H1 (cell line): ENCODE data around the gene GRM1. TPM values are rescaled to one million over a fixed set of nuclear protein-coding genes. Genes with fewer than 3 reads are reported as not detected.

Source experiments
- POLR2AphosphoS5 ChIP-seq: IDR thresholded peaks from 2 replicates; pipeline ENCODE4 v1.6.1; 2011; ENCODE audit warnings: low read depth, low read length
- polyA plus RNA-seq, 7 experiments: library from polyadenylated mRNA; depleted of rRNA in 3 of 7; stranded (reverse) in 5 of 7; unstranded in 2 of 7; fragments of >200 nt in 5 of 7; fragments of 200-250 nt in 2 of 7; gene quantifications; 1 replicate in 5 of 7; 2 replicates in 1 of 7; 4 replicates in 1 of 7; pipeline versions ENCODE4 v1.2.1 to v1.2.3, GENCODE V29; 2011 to 2013; ENCODE audit warnings: missing spikeins in 2 of 7, mixed read lengths in 2 of 7
- total RNA-seq: library from RNA; stranded (reverse); fragmentation: NEBNext Ultra II Directional; extraction: Animal tissue kit (Norgen Biotek cat#: 25700); gene quantifications from 2 replicates; pipeline ENCODE4 v1.2.1, GENCODE V29; 2021

Gene GRM1
- total and polyA plus RNA-seq, 2 of the 8 experiments (the other 6 are each of a cell fraction or from before 2014, with no cell fraction given), result 0.15 to 1.3 TPM

- TF ChIP-seq POLR2AphosphoS5, result no peak
- TF ChIP-seq, all 59 proteins: peak for 0
Measured at GRCh38 chr6:146224988-146225387, 196.1 kb downstream of the GRM1 start (continued).
